Measurements from ENCODE around the gene CXCL5. TPM values are rescaled to one million over a fixed set of nuclear protein-coding genes. Genes with fewer than 3 reads are reported as not detected.

The CXCL5 gene
- total and polyA plus RNA-seq, 2 of the 4 experiments (the other 2 are of a cell fraction) = 0.14 TPM; not detected in 1

DNA sequence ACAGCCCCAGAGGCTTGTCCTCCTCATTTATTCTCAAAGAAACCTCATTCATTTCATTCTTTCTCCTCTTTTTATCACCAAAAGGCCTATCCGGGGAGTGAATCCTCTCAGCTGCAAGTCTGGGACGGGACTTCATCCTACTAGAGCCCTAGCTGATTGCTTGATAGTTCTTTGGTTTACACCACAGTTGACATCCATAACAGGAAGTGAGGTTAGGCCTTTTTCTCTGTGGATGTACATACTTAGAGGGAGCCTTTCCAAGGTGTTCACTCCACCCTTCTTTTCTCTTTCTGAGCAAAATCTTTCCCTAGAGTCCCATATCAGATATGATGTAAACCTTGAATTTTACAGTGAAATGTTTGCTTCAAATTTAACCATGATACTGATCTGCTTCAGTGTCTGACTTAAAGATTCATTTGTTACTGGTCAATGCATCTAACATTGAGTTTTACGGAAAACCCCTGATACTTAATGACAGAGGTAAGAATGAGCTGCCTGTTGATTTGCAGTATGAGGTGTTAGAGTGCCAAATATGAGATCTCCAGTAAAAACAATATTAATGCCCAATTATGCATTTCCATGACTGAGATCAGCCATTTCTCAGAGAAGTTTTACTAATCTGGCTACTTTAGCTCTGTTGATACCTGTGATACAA lies 16.8 kb upstream of the CXCL5 start:
- no peaks in the 10 kb centered on the region for H3K79me1 ChIP-seq (ENCODE audit: low read depth in 1 of 2, low read length in 2 of 2)
- no TSS peak for BruUV-seq (replicated peaks)
- H2BK15ac ChIP-seq (ENCODE audit: low read depth, low read length) = no peak overlapping the region
- peaks cover 12% of the 10 kb centered on the region for H3K9me1 ChIP-seq (ENCODE audit: insufficient read depth, low read length)
- no peaks in the 10 kb centered on the region for H4K20me1 ChIP-seq (ENCODE audit: insufficient read depth, low read length)
- ChIA-PET POLR2A (ENCODE audit: unreplicated experiment) (no interaction called here), CTCF (interaction anchor here (0.9 to 1.7 kb wide), 2 partner anchors 15 to 23 kb away, joined by 3 to 5 read pairs; partner anchors contain the start of gene CXCL3)
- peaks cover 12% of the 10 kb centered on the region for H3K4me1 ChIP-seq (ENCODE audit: control insufficient read depth, insufficient read depth, low read length)
- H2BK20ac ChIP-seq (ENCODE audit: low read depth, low read length) = no peak overlapping the region
- no peak for TF ChIP-seq CHD1 (IDR thresholded peaks at IDR 0.05; ENCODE audit: low read depth, low read length)
- TF ChIP-seq SMC3 (IDR thresholded peaks at IDR 0.05; ENCODE audit: low read depth, low read length) = no peak
- TF ChIP-seq MXI1 (IDR thresholded peaks at IDR 0.05; ENCODE audit: borderline replicate concordance, low read depth, low read length) = no peak
- TF ChIP-seq CEBPB (IDR thresholded peaks at IDR 0.05; ENCODE audit: low read depth, low read length) = no peak
- TF ChIP-seq NFE2L2 (IDR thresholded peaks at IDR 0.05; ENCODE audit: low read depth, low read length) = no peak
- TF ChIP-seq, protein P1, sequence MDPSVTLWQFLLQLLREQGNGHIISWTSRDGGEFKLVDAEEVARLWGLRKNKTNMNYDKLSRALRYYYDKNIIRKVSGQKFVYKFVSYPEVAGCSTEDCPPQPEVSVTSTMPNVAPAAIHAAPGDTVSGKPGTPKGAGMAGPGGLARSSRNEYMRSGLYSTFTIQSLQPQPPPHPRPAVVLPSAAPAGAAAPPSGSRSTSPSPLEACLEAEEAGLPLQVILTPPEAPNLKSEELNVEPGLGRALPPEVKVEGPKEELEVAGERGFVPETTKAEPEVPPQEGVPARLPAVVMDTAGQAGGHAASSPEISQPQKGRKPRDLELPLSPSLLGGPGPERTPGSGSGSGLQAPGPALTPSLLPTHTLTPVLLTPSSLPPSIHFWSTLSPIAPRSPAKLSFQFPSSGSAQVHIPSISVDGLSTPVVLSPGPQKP (IDR thresholded peaks at IDR 0.05; ENCODE audit: borderline replicate concordance, low read depth, low read length) = no peak
- TF ChIP-seq, protein P2, sequence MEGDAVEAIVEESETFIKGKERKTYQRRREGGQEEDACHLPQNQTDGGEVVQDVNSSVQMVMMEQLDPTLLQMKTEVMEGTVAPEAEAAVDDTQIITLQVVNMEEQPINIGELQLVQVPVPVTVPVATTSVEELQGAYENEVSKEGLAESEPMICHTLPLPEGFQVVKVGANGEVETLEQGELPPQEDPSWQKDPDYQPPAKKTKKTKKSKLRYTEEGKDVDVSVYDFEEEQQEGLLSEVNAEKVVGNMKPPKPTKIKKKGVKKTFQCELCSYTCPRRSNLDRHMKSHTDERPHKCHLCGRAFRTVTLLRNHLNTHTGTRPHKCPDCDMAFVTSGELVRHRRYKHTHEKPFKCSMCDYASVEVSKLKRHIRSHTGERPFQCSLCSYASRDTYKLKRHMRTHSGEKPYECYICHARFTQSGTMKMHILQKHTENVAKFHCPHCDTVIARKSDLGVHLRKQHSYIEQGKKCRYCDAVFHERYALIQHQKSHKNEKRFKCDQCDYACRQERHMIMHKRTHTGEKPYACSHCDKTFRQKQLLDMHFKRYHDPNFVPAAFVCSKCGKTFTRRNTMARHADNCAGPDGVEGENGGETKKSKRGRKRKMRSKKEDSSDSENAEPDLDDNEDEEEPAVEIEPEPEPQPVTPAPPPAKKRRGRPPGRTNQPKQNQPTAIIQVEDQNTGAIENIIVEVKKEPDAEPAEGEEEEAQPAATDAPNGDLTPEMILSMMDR (conservative IDR thresholded peaks at IDR 0.05; ENCODE audit: low read depth, low read length) = no peak
- TF ChIP-seq RAD21 (IDR thresholded peaks at IDR 0.05; ENCODE audit: low read length) = no peak
- no peak overlapping the region for H3K27ac ChIP-seq (ENCODE audit: insufficient read depth, low read length)
- no peak overlapping the region for H4K91ac ChIP-seq (ENCODE audit: insufficient read depth, low read depth, low read length)
- H2AFZ ChIP-seq (replicated peaks; ENCODE audit: low read length, poor library complexity) = no peak overlapping the region
- no peak for DNase-seq
- no peak overlapping the region for H2AK5ac ChIP-seq (ENCODE audit: low read depth, low read length)
- H4K5ac ChIP-seq (ENCODE audit: low read depth, low read length) = no peak overlapping the region
- H3K27me3 ChIP-seq (ENCODE audit: control insufficient read depth, insufficient read depth, low read length) = 0 out of 2 replicates have a peak, but pooled peaks cover 2% of the 10 kb centered on the region
- no CpG with 5 or more reads among the region's 3 CpGs for WGBS, 2 experiments (ENCODE audit: extremely low coverage in 2 of 2, insufficient read length in 1 of 2)
- dilution Hi-C loops (cut with HindIII; ENCODE audit: low sequenced_read_pairs, unreplicated experiment) (no loop called here), in situ Hi-C loops (cut with MboI; ENCODE audit: low sequenced_read_pairs) (no loop called here), intact Hi-C loops (cut with micrococcal nuclease) (no loop called here)
- H4K8ac ChIP-seq (ENCODE audit: low read depth in 2 of 2, low read length in 2 of 2) = no peak overlapping the region
- H3K14ac ChIP-seq (replicated peaks; ENCODE audit: low read depth, low read length) = no peak overlapping the region
- H3K56ac ChIP-seq (ENCODE audit: extremely low read depth, insufficient read depth, low read length) = no peak overlapping the region
- no peak overlapping the region for H2AK9ac ChIP-seq (replicated peaks; ENCODE audit: low read depth, low read length, poor library complexity)
- no peak for ATAC-seq (ENCODE audit: low read depth)
- no peak overlapping the region for H3K18ac ChIP-seq (ENCODE audit: low read depth, low read length)
- no peak overlapping the region for H2BK5ac ChIP-seq (ENCODE audit: low read depth, low read length, poor library complexity, severe bottlenecking)
- H3K4me2 ChIP-seq (ENCODE audit: low read depth, low read length) = no peak overlapping the region
- H3K36me3 ChIP-seq (ENCODE audit: control insufficient read depth, insufficient read depth, low read length) = no peaks in the 10 kb centered on the region
- no peak overlapping the region for H3K9ac ChIP-seq (ENCODE audit: low read depth, low read length)
- H2BK120ac ChIP-seq (ENCODE audit: low read depth, low read length) = no peak overlapping the region
- H3K9me3 ChIP-seq (ENCODE audit: control insufficient read depth, insufficient read depth, low read length) = no peaks in the 10 kb centered on the region; the same call in 1 of the 2 replicates
- no peak overlapping the region for H3K23ac ChIP-seq (ENCODE audit: low read depth, low read length)
- no peak overlapping the region for H3K4ac ChIP-seq (ENCODE audit: low read depth, low read length)
- H3K4me3 ChIP-seq (ENCODE audit: insufficient read depth, low read depth, low read length) = no peak overlapping the region
